ENCODE measurements around the gene TDRD6.
"Not testable (repeated sequence)": the region's sequence is repeated elsewhere in the genome, so short reads cannot be mapped to it uniquely, and the experiment has no call there.

The TDRD6 gene

DNA sequence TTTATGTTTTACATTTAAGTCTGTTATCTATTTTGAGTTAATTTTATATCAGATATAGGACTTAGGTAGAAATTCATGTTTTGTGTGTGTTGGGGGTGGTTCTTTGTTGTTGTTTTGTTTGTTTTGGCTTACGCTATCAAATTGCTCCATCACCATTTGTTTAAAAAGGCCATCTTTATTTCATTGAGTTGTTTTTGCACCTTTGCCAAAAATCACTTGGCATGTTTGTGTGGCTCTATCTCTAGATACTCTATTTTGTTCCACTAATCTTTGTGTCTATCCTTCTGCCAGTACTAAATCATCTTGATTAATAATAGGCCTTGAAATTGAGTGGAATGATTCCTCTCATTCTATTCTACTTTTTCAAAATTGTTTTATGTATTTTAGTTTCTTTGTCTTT is 42.4 kb upstream of the TDRD6 start:
- H3K4me1 ChIP-seq (ENCODE audit: control insufficient read depth, insufficient read depth, low read length) = peaks cover 12% of the 10 kb centered on the region; the same call in 1 of the 2 replicates
- H3K9me3 ChIP-seq (ENCODE audit: control insufficient read depth, insufficient read depth, low read depth, low read length) = no peaks in the 10 kb centered on the region
- POLR2A ChIA-PET = no interaction called here
- no peak overlapping the region for H3K4me3 ChIP-seq (ENCODE audit: low read depth, low read length)
- no peaks in the 10 kb centered on the region for H3K36me3 ChIP-seq (ENCODE audit: control insufficient read depth in 2 of 2, insufficient read depth in 1 of 2, low read length in 2 of 2)
- CTCF ChIA-PET = no interaction called here
- no peak overlapping the region for H3K27ac ChIP-seq (ENCODE audit: extremely low read depth, low read depth, low read length)
- TF ChIP-seq ZNF654 (tag by site-specific recombination; IDR thresholded peaks at IDR 0.05; ENCODE audit: low read depth) = no peak
- TF ChIP-seq ZNF155 (tag by site-specific recombination; IDR thresholded peaks at IDR 0.05) = no peak
- no peak for TF ChIP-seq ZFP41 (tag by site-specific recombination; IDR thresholded peaks at IDR 0.05; ENCODE audit: borderline replicate concordance)
- TF ChIP-seq ZNF248 (tag by site-specific recombination; IDR thresholded peaks at IDR 0.05) = no peak
- TF ChIP-seq, protein P1, sequence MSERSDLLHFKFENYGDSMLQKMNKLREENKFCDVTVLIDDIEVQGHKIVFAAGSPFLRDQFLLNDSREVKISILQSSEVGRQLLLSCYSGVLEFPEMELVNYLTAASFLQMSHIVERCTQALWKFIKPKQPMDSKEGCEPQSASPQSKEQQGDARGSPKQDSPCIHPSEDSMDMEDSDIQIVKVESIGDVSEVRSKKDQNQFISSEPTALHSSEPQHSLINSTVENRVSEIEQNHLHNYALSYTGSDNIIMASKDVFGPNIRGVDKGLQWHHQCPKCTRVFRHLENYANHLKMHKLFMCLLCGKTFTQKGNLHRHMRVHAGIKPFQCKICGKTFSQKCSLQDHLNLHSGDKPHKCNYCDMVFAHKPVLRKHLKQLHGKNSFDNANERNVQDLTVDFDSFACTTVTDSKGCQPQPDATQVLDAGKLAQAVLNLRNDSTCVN (tag by site-specific recombination; optimal IDR thresholded peaks at IDR 0.05) = no peak
- TF ChIP-seq ZSCAN30 (tag by site-specific recombination; IDR thresholded peaks at IDR 0.05) = no peak
- TF ChIP-seq ZNF658 (tag by site-specific recombination; IDR thresholded peaks at IDR 0.05) = no peak
- no peak for TF ChIP-seq YY1 (tag by site-specific recombination; IDR thresholded peaks at IDR 0.05)
- TF ChIP-seq ZNF157 (tag by site-specific recombination; IDR thresholded peaks at IDR 0.05) = no peak
- no peak for TF ChIP-seq ZNF76 (tag by site-specific recombination; IDR thresholded peaks at IDR 0.05; ENCODE audit: borderline replicate concordance, low read depth)
- TF ChIP-seq TSHZ1 (tag by site-specific recombination; IDR thresholded peaks at IDR 0.05; ENCODE audit: borderline replicate concordance) = no peak

GRCh38 chr6:46648108-46648507 is 39.6 kb upstream of the TDRD6 start:
- H3K27ac ChIP-seq (ENCODE audit: extremely low read depth, low read depth, low read length); CTCF ChIA-PET; H3K36me3 ChIP-seq (ENCODE audit: control insufficient read depth in 2 of 2, insufficient read depth in 1 of 2, low read length in 2 of 2); H3K9me3 ChIP-seq (ENCODE audit: control insufficient read depth, insufficient read depth, low read depth, low read length); H3K4me3 ChIP-seq (ENCODE audit: low read depth, low read length); POLR2A ChIA-PET: not testable (repeated sequence)
- H3K4me1 ChIP-seq (ENCODE audit: control insufficient read depth, insufficient read depth, low read length) = peaks cover 11% of the 10 kb centered on the region; the same call in 1 of the 2 replicates
- TF ChIP-seq ZNF146 (tag by site-specific recombination; IDR thresholded peaks at IDR 0.05) = peak; percentile 93

DNA sequence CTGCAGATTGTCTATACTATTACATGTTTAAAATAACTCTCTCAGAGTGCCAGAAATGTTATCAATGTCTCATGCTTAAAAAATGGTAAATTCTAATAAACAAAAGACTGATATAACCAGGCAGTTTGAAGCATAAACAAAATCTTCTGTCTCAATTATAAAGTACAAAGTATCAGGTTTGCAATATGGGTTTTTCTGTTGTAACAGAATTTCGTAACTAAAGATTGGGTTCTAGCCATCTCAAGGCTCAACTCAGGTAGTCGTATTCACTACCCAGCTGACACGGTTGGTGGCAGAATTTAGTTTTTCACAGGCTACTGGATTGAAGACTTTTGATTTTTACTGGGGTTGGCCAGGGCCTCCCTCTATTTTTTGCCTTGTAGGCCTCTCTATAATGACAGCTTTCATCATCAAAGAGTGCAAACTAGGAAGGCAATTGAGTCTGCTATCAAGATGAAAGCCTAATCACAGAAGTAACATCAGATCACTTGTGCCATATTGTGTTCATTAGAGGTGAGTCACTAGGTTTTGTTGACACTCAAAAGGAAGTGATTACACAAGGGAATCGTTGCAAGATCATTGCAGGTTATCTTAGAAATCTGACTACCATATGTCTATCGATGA is 38.7 kb upstream of the TDRD6 start:
- no peak overlapping the region for H3K4me3 ChIP-seq (ENCODE audit: low read depth, low read length)
- H3K4me1 ChIP-seq (ENCODE audit: control insufficient read depth, insufficient read depth, low read length) = peaks cover 11% of the 10 kb centered on the region; the same call in 1 of the 2 replicates
- POLR2A ChIA-PET = no interaction called here
- H3K27ac ChIP-seq (ENCODE audit: extremely low read depth, low read depth, low read length) = no peak overlapping the region
- CTCF ChIA-PET = interaction anchor here (0.6 to 1.0 kb wide), 2 partner anchors 174 to 182 kb away, joined by 4 read pairs; no protein-coding TSS in a partner anchor
- no peaks in the 10 kb centered on the region for H3K9me3 ChIP-seq (ENCODE audit: control insufficient read depth, insufficient read depth, low read depth, low read length)
- no peaks in the 10 kb centered on the region for H3K36me3 ChIP-seq (ENCODE audit: control insufficient read depth in 2 of 2, insufficient read depth in 1 of 2, low read length in 2 of 2)
- TF ChIP-seq ZNF768 (tag by site-specific recombination; IDR thresholded peaks at IDR 0.05) (no peak), ZNF174 (tag by site-specific recombination; IDR thresholded peaks at IDR 0.05) (no peak), KLF7 (tag by site-specific recombination; IDR thresholded peaks at IDR 0.05; ENCODE audit: borderline replicate concordance) (no peak), ZNF175 (tag by site-specific recombination; IDR thresholded peaks at IDR 0.05) (no peak), ZNF248 (tag by site-specific recombination; IDR thresholded peaks at IDR 0.05) (no peak), ZNF132 (tag by site-specific recombination; IDR thresholded peaks at IDR 0.05; ENCODE audit: borderline replicate concordance) (no peak), ZNF548 (tag by site-specific recombination; IDR thresholded peaks at IDR 0.05) (no peak), ZNF639 (tag by site-specific recombination; IDR thresholded peaks at IDR 0.05) (peak; percentile 51; the same call in 1 of the 2 replicates)
- TF ChIP-seq, protein P2, sequence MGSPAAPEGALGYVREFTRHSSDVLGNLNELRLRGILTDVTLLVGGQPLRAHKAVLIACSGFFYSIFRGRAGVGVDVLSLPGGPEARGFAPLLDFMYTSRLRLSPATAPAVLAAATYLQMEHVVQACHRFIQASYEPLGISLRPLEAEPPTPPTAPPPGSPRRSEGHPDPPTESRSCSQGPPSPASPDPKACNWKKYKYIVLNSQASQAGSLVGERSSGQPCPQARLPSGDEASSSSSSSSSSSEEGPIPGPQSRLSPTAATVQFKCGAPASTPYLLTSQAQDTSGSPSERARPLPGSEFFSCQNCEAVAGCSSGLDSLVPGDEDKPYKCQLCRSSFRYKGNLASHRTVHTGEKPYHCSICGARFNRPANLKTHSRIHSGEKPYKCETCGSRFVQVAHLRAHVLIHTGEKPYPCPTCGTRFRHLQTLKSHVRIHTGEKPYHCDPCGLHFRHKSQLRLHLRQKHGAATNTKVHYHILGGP (tag by site-specific recombination; IDR thresholded peaks at IDR 0.05) = no peak
- TF ChIP-seq, protein P3, sequence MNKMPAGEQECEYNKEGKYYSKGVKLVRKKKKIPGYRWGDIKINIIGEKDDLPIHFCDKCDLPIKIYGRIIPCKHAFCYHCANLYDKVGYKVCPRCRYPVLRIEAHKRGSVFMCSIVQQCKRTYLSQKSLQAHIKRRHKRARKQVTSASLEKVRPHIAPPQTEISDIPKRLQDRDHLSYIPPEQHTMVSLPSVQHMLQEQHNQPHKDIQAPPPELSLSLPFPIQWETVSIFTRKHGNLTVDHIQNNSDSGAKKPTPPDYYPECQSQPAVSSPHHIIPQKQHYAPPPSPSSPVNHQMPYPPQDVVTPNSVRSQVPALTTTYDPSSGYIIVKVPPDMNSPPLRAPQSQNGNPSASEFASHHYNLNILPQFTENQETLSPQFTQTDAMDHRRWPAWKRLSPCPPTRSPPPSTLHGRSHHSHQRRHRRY (tag by site-specific recombination; IDR thresholded peaks at IDR 0.05) = no peak

All from HEK293 (cell line).